IPS-20b (cell line): ENCODE measurements around the gene RTP5.

Source experiments
- H3K27ac ChIP-seq: one replicate; pipeline ENCODE4 v1.5.1; 2013; ENCODE audit warnings: low read length
- H3K27me3 ChIP-seq: 2 replicates; pipeline ENCODE4 v1.6.1; 2013; ENCODE audit warnings: mild to moderate bottlenecking, low read length, inconsistent platforms; ENCODE audit not compliant: insufficient read depth
- H3K36me3 ChIP-seq: 2 replicates; pipeline ENCODE4 v1.6.1; 2013; ENCODE audit warnings: low read depth, mild to moderate bottlenecking, inconsistent platforms, low read length, moderate library complexity; ENCODE audit not compliant: insufficient read depth
- H3K4me1 ChIP-seq: 2 replicates; pipeline ENCODE4 v1.6.1; 2013; ENCODE audit warnings: mild to moderate bottlenecking, control low read depth, inconsistent platforms, low read length, moderate library complexity; ENCODE audit not compliant: insufficient read depth
- H3K4me3 ChIP-seq: 2 replicates; pipeline ENCODE4 v1.5.1; 2013; ENCODE audit warnings: mild to moderate bottlenecking, low read length, inconsistent platforms
- H3K9ac ChIP-seq: 2 replicates; pipeline ENCODE4 v1.6.1; 2013; ENCODE audit warnings: low read depth, mild to moderate bottlenecking, inconsistent platforms, low read length, moderate library complexity
- H3K9me3 ChIP-seq: 2 replicates; pipeline ENCODE4 v1.6.1; 2013; ENCODE audit warnings: mild to moderate bottlenecking, low read depth, low read length, inconsistent platforms; ENCODE audit not compliant: insufficient read depth

RTP5 gene

DNA sequence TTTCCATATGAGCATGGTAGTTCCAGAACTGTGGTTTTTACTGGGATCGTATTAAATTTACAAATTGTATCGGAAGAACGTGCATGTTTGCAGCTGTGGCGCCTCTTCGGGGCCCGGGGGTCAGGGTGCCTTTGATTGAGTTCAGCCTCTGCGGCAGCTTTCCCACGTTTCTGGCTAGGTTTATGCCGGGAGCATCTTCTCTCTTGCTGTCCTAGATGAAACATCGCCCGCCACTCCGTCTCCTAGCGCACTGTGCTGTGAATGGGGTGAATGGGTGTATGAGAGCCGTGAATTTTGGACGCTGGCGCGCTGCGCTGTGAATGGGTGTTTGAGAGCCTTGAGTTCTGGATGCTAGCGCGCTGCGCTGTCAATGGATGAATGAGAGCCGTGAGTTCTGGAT lies 23.1 kb upstream of the RTP5 start:
- Histone ChIP-seq H3K9ac (no peak overlapping the region), H3K36me3 (no peaks in the 10 kb centered on the region), H3K9me3 (no peaks in the 10 kb centered on the region), H3K4me1 (no peaks in the 10 kb centered on the region), H3K27me3 (peaks cover 39% of the 10 kb centered on the region), H3K4me3 (no peak overlapping the region), H3K27ac (no peak overlapping the region)

DNA sequence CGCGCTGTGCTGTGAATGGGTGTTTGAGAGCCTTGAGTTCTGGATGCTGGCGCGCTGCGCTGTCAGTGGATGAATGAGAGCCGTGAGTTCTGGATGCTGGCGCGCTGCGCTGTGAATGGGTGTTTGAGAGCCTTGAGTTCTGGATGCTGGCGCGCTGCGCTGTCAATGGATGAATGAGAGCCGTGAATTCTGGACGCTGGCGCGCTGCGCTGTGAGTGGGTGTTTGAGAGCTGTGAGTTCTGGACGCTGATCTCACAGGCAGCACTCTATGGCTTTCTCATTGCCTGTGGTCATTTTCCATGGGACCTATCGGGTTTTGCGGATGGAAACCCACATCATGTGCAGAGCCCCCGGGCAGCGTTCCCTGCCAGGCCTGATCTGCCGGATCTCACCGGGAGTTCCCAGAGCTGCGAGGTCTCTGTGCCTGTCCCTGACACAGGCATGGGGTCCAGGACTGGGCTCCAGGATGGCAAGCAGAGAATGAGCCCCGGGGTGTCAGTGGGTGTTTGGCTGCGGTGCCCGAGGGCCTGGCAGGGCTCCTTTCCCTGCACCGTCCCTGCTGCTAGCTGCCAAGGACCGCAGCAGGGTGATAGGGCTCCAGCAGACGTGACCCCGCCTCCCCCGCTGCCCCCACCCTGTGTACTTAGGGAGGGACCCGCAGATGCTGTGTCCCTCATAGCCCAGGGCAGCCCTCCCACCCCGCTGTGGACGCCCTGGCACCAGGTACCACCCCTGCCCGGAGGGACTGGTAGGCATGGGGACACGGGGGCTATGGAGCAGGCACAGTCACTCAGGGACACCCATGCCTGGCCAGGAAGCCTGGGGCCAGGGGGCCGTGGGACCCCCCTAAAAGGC lies 20.5 kb upstream of the RTP5 start:
- Histone ChIP-seq H3K4me3 (no peak overlapping the region), H3K9me3 (no peaks in the 10 kb centered on the region), H3K27me3 (peaks cover 24% of the 10 kb centered on the region), H3K36me3 (no peaks in the 10 kb centered on the region), H3K9ac (no peak overlapping the region), H3K4me1 (no peaks in the 10 kb centered on the region), H3K27ac (no peak overlapping the region)

DNA sequence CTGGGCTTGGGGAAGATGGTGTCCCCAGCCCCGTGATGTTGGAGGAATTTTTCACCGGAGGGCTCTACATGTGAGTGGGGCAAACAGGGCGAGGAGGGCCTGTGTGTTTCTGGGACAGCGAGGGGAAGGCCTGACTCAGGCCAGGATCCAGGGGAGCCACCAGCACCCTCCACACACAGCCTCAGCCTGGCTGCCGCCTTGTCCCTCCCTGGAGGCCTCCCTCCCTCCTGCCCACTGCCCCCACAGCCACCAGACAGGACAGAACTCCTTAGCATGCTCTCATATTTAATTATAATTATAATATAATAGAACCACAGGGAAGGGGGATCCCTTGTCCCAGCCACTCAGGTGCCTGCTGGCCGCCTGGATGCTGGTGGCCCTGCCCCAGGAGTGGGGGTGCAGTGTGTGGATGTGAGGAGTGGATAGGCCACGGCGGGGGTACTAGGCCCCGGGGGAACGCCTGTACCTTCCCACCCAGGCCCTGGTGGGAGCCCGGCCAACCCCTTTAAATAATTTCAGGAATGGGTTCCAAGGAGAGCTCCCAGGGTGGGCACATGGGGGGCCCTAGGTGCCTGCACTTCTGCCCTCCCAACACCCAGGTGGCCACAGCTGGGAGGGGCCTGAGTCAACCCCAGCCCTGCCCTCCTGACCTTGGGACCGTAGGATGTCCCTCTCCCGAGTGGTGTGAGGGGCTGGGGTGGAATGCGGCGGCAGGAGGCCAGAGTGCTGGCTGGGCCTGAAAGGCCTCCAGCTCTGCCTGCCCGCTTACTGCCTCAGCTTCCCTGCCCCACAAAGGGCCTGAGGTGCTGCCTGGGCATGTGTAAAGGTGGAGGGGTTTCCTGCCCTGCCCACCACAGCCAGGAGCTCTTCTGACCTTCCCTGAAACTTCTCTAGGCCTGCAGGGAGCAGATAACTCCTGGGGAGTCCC lies 19.6 kb upstream of the RTP5 start:
- Histone ChIP-seq H3K4me1 (no peaks in the 10 kb centered on the region), H3K27ac (no peak overlapping the region), H3K36me3 (no peaks in the 10 kb centered on the region), H3K27me3 (peaks cover 16% of the 10 kb centered on the region), H3K9me3 (no peaks in the 10 kb centered on the region), H3K9ac (no peak overlapping the region), H3K4me3 (no peak overlapping the region)

DNA sequence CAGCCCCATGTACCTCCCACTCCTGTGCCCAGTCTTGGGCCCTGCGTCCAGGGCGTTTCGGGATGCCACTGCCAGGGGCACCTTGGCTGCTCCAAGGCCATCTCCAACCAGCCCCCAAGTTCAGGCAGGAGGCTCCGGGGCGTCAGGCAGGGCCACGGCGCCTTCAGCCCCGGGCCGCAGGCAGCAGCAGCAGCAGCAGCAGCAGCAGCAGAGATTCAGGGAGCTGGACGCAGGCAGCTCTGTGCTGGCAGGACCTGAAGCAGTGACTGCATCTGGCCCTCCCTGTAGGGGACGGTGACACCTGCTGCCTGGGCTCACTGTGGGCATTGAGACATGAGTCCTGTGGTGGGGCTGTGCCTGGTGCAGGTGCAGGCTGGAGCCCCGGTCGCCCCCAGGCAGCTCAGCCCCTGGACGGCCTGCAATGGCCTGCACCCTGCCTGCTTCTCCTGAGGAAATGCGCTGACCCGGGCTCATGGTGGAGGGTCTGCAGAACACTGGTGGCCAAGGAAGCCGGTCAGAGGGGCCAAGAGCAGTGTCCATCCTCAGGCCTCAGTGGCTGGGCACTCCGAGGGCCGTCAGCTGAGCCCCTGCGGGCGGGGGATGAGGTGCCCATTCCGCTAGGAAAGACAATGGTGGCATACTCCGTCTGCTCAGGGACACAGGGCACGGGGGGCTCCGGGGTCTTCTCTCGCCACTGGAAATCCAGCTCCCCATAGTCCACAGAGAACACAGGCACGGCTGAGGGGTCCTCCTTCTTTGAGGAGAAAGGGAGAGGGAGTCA lies 18.8 kb upstream of the RTP5 start:
- no peaks in the 10 kb centered on the region for H3K4me1 ChIP-seq
- H3K36me3 ChIP-seq = no peaks in the 10 kb centered on the region
- H3K27me3 ChIP-seq = peaks cover 8% of the 10 kb centered on the region
- no peak overlapping the region for H3K4me3 ChIP-seq
- H3K27ac ChIP-seq = no peak overlapping the region
- H3K9ac ChIP-seq = no peak overlapping the region
- H3K9me3 ChIP-seq = no peaks in the 10 kb centered on the region

DNA sequence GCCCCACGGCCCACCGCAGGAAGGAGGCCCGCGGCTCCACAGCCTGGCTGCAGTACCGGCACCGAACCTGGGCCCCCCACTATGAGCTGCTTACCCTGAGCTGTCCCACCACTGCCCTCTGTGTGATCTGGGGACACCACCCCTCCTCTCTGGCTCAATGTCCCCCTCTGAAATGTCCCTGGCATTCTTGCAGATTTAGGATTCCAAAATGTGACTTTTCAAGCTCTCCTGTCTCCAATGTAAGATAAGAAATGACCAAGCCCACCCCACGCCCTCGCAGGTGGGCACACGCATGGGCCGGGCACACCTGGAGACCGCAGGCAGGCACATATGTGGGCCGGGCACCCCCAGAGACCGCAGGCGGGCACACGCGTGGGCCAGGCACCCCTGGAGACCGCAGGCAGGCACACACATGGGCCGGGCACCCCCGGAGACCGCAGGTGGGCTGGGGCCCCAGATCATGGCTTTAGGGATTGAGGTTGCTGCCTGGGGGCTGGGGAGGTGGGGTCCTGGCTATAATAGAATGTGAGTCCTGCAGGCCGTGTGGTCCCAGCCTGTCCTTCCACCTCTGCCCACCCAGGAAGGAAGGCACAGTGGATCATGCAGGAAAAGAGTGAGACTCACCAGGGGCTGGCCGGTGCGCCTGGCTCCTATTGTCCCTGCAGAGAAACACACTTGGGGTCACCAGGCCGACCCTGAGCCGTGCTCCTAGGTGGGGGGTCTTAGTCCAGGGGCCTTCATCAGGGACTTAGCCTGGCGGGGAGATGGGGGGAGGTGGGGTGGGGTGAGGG lies 18.0 kb upstream of the RTP5 start:
- H3K9ac ChIP-seq = no peak overlapping the region
- peaks cover 1% of the 10 kb centered on the region for H3K27me3 ChIP-seq
- no peak overlapping the region for H3K27ac ChIP-seq
- H3K36me3 ChIP-seq = no peaks in the 10 kb centered on the region
- H3K4me3 ChIP-seq = no peak overlapping the region
- no peaks in the 10 kb centered on the region for H3K4me1 ChIP-seq
- no peaks in the 10 kb centered on the region for H3K9me3 ChIP-seq

DNA sequence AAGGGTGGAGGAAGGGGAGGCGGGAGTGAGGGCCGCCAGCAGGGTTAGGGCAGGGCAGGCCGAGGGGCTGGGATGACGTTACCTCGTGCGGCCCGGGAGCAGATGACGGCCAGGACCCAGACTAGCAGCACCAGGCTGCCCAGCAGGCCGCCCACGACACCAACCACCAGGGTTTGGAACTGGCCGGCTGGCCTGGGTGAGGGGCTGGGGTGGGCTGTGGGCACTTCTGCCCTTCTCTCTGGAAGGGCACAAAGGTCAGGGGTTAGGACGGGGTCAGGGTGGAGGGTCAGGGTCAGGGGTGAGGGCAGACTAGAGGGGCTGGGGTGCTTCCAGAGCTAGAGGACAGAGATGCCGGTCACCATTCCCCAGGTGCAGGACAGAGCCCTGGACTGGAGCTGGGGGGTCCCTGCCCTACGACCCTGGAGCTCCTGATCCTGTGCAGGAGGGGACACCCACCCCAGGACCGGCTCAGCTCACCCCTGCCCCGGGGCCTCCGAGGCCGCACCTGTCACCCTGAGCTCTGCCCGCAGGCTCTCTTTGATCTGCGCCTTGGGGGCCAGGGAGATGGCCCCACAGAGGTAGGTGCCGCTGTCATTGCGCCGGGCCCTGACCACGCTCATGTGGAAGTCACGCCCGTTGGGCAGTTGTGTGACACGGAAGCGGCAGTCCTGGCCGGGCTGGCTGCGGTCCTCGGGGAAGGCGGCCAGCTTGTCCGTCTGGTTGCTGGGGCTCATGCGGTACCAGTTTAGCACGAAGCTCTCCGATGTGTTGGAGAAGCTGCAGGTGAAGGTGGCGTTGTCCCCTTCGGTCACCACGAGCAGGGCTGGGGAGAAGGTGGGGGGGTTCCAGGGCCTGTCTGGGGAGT lies 17.2 kb upstream of the RTP5 start:
- Histone ChIP-seq H3K36me3 (no peaks in the 10 kb centered on the region), H3K9me3 (no peaks in the 10 kb centered on the region), H3K27ac (no peak overlapping the region), H3K4me3 (no peak overlapping the region), H3K4me1 (no peaks in the 10 kb centered on the region), H3K27me3 (no peaks in the 10 kb centered on the region), H3K9ac (no peak overlapping the region)

DNA sequence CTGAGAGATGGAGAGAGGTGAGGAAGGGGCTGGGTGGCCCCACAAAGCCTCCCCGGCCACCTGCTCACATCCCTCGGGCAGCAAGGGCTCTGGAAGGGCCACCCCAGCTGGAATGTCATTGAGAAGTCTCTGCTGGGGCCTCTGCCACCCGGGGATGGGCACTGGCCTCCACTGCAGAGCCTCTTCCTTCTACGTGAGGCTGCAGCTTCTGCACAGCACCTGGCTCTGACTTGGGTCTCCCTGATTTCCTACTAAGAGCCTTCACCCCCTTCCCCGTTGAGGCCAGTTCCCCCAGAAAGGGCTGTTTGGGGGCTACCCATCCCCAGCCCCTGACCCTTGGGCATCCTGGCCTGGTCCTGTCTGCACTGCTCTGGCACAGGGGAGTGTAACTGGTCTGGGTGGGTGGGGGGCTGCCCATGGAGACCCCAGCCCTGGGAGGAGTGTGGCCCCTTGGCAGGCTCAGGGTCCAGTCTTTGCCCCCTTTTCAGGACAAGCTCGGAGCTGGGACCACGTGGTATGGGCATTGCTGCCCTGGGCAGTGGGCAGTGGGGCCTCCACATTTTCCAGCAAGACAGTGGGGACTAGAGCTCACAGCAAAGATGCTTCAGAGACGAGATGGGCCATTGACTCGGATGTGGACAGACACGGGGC lies 16.4 kb upstream of the RTP5 start:
- no peak overlapping the region for H3K4me3 ChIP-seq
- no peaks in the 10 kb centered on the region for H3K9me3 ChIP-seq
- no peaks in the 10 kb centered on the region for H3K4me1 ChIP-seq
- no peaks in the 10 kb centered on the region for H3K36me3 ChIP-seq
- no peak overlapping the region for H3K27ac ChIP-seq
- H3K9ac ChIP-seq = no peak overlapping the region
- no peaks in the 10 kb centered on the region for H3K27me3 ChIP-seq

DNA sequence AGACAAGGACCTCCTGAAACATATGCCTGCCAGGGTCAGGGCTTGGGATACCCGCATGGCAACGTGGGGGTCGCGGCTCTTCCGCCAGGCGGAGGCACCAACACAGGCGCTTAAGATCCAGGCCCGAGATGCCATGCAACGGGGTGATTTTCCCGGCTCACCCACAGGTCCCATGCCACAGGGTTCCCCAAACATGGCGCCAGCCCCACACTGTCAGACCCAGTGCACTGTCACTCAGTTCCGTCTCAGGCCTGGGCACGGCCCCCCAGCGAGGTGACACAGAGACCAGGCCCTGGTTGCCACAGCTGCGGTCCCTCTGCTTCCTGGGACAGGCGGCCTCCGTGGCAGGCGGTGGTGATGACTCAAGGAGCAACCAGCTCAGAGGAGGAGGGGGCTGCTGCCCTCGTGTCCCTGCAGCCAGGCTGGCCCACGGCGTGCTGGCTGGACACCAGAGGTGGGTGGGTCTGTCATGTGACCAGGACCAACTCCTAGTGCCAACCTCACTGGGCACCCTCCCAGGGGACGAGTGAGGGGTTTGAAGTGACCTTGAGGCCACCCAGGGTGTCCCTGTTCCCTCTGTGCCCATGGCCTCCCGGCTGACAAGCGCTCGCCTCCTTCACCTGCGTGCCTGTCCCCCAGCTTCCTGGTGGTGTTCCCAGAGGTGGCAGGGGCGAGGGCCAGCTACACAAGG lies 15.7 kb upstream of the RTP5 start:
- Histone ChIP-seq H3K27me3 (no peaks in the 10 kb centered on the region), H3K4me3 (no peak overlapping the region), H3K36me3 (no peaks in the 10 kb centered on the region), H3K27ac (no peak overlapping the region), H3K9me3 (no peaks in the 10 kb centered on the region), H3K9ac (no peak overlapping the region), H3K4me1 (no peaks in the 10 kb centered on the region)

DNA sequence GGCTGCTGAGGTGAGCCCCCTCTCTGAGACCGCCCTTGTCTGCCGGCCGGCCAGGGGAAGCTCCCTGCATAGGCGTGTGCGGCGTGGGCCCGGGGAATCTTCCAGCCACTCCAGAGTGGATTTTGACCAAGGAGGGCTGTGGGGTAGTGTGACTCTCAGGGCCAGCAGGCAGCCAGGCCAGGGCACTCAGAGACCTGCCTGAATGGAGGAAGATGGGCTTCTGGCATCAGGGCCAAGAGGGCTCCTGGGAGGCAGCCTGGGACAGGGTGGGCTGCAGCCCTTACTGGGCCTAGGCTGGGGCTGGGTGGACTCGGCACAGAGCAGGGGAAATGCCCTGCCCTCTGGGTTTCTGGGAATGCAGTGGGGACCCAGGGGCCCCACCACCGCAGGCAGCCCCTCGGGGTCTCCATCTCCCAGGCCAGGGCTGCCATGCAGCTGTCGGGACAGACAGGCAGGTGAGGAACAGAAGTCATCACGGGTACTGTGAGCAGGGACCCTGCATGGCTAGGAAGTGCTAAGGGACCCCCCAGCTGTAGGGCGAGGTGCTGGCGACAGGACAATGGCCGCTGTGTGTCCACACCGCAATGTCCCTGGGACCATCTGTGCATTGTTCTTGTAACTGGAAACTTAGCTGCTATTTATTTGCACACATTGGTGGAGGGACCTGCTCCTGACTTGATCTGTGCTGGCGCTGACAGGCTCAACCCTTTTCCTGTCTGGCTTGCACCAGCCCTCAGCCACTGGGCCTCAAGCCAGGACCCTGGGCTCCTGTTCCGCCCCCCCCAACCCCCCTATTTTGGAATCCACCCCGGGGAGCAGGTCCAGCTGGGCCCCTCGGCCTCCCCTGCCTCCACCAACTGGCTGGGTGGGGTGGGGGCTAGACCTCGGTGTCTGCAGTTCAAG lies 14.9 kb upstream of the RTP5 start:
- Histone ChIP-seq H3K27ac (no peak overlapping the region), H3K9ac (no peak overlapping the region), H3K36me3 (no peaks in the 10 kb centered on the region), H3K4me1 (no peaks in the 10 kb centered on the region), H3K9me3 (no peaks in the 10 kb centered on the region), H3K27me3 (no peaks in the 10 kb centered on the region), H3K4me3 (no peak overlapping the region)
